Vagina (tissue), 2 donors: ENCODE results near the gene GRK4. TPM values are rescaled to one million over a fixed set of nuclear protein-coding genes. Genes with fewer than 3 reads are reported as not detected.
A peak's percentile ranks its signal among the peaks of the same experiment; 100 is the strongest.
"Not testable (repeated sequence)": the region's sequence is repeated elsewhere in the genome, so short reads cannot be mapped to it uniquely, and the experiment has no call there.

Source experiments
- DNase-seq, 2 donors: peaks; one replicate each; pipeline ENCODE4 v3.0.0-alpha.2; 2017; ENCODE audit errors: extremely low spot score in 2 of 2
- H3K27ac ChIP-seq: fragments of 200-600 bp; sonication (generic); one replicate; pipeline ENCODE4 v1.5.1; 2019
- H3K27me3 ChIP-seq: fragments of 200-600 bp; sonication (generic); one replicate; pipeline ENCODE4 v1.5.1; 2019
- H3K36me3 ChIP-seq, 2 donors: fragments of 200-600 bp; sonication (generic); one replicate each; pipeline ENCODE4 v1.5.1; 2017 to 2019
- H3K4me1 ChIP-seq: fragments of 200-600 bp; sonication (generic); one replicate; pipeline ENCODE4 v1.5.1; 2019
- H3K4me3 ChIP-seq, 2 donors: fragments of 200-600 bp; sonication (generic); 1 replicate in 1 of 2; 2 replicates in 1 of 2; pipeline ENCODE4 v1.5.1; 2016 to 2019
- H3K9me3 ChIP-seq: fragments of 200-600 bp; sonication (generic); one replicate; pipeline ENCODE4 v1.5.1; 2019
- CTCF ChIP-seq, 3 experiments: fragments of 450-650 bp in 2 of 3; fragments of 200-600 bp in 1 of 3; sonication (generic) in 1 of 3; IDR thresholded peaks; one replicate each; pipeline ENCODE4 v1.5.1; 2017 to 2019; ENCODE audit warnings: antibody characterized with exemption in 3 of 3, mild to moderate bottlenecking in 2 of 3, moderate library complexity in 2 of 3
- POLR2A ChIP-seq, 2 donors: fragments of 450-650 bp; IDR thresholded peaks; one replicate each; pipeline ENCODE4 v1.6.1; 2017; ENCODE audit warnings: antibody characterized with exemption in 2 of 2, mild to moderate bottlenecking in 2 of 2, moderate library complexity in 2 of 2
- POLR2AphosphoS5 ChIP-seq, 2 donors: sonication (generic); formaldehyde crosslinking; IDR thresholded peaks; one replicate each; pipeline ENCODE4 v1.9.0; 2017; ENCODE audit warnings: antibody characterized with exemption in 2 of 2, mild to moderate bottlenecking in 2 of 2, low read depth in 1 of 2; ENCODE audit not compliant: insufficient read depth in 1 of 2
- intact Hi-C: fragments of 100-400 bp; cut with DNase I; formaldehyde crosslinking; loops from one replicate; pipeline ENCODE4 v1.15.1; 2023
- total RNA-seq: library from RNA; depleted of rRNA; stranded (reverse); fragments of >200 nt; gene quantifications from one replicate; pipeline ENCODE4 v1.2.3, GENCODE V29; 2016

GRK4 gene
- total RNA-seq, 1 donor from 2014 or later: 2.7 TPM

- intact Hi-C loops: no loop called here
- peaks cover 17% of the 10 kb centered on the region for H3K4me1 ChIP-seq
- peak in 1 of 2 donors; percentile 22 for TF ChIP-seq POLR2AphosphoS5 (IDR thresholded peaks at IDR 0.05; ENCODE audit: insufficient read depth in 1 of 2, low read depth in 1 of 2)
- TF ChIP-seq CTCF (IDR thresholded peaks at IDR 0.05): no peak
- no peaks in the 10 kb centered on the region for H3K9me3 ChIP-seq
- no peaks in the 10 kb centered on the region for H3K27me3 ChIP-seq
- DNase-seq: no peak
- H3K4me3 ChIP-seq: no peak overlapping the region
- no peaks in the 10 kb centered on the region for H3K36me3 ChIP-seq
- no peak overlapping the region for H3K27ac ChIP-seq
Measured at GRCh38 chr4:3044870-3045819, 81.8 kb downstream of the GRK4 start.

- no peak overlapping the region for H3K27ac ChIP-seq
- no peak overlapping the region for H3K4me3 ChIP-seq
- peaks cover 15% of the 10 kb centered on the region for H3K4me1 ChIP-seq
- no peaks in the 10 kb centered on the region for H3K27me3 ChIP-seq
- TF ChIP-seq POLR2AphosphoS5 (IDR thresholded peaks at IDR 0.05; ENCODE audit: insufficient read depth in 1 of 2, low read depth in 1 of 2): no peak
- no peak for TF ChIP-seq POLR2A (IDR thresholded peaks at IDR 0.05)
- no peak for TF ChIP-seq CTCF (IDR thresholded peaks at IDR 0.05)
- no peak for DNase-seq
- intact Hi-C loops: no loop called here
- no peaks in the 10 kb centered on the region for H3K9me3 ChIP-seq
- H3K36me3 ChIP-seq: no peaks in the 10 kb centered on the region
Measured at GRCh38 chr4:3046162-3046561, 82.8 kb downstream of the GRK4 start.

GRCh38 chr4:3046623-3047022, 83.3 kb downstream of the GRK4 start:
- Histone ChIP-seq H3K36me3 (no peaks in the 10 kb centered on the region), H3K9me3 (no peaks in the 10 kb centered on the region), H3K27me3 (no peaks in the 10 kb centered on the region), H3K4me3 (no peak overlapping the region), H3K27ac (no peak overlapping the region), H3K4me1 (peaks cover 10% of the 10 kb centered on the region)
- no peak for DNase-seq
- TF ChIP-seq POLR2AphosphoS5 (IDR thresholded peaks at IDR 0.05; ENCODE audit: insufficient read depth in 1 of 2, low read depth in 1 of 2): no peak
- TF ChIP-seq POLR2A (IDR thresholded peaks at IDR 0.05): no peak
- no peak for TF ChIP-seq CTCF (IDR thresholded peaks at IDR 0.05)
- intact Hi-C loops: no loop called here

GRCh38 chr4:3047464-3048286, 84.3 kb downstream of the GRK4 start:
- Histone ChIP-seq H3K36me3 (no peaks in the 10 kb centered on the region), H3K27ac (no peak overlapping the region), H3K9me3 (no peaks in the 10 kb centered on the region), H3K27me3 (no peaks in the 10 kb centered on the region), H3K4me3 (peak overlapping the region in 1 of 2 donors; percentile 23), H3K4me1 (no peaks in the 10 kb centered on the region)
- intact Hi-C loops: no loop called here
- TF ChIP-seq POLR2A (IDR thresholded peaks at IDR 0.05): no peak
- TF ChIP-seq CTCF (IDR thresholded peaks at IDR 0.05): peak; percentile 51 to 61 (median 51)
- TF ChIP-seq POLR2AphosphoS5 (IDR thresholded peaks at IDR 0.05; ENCODE audit: insufficient read depth in 1 of 2, low read depth in 1 of 2): no peak
- no peak for DNase-seq

GRCh38 chr4:3051141-3051897, 87.9 kb downstream of the GRK4 start:
- H3K36me3 ChIP-seq, intact Hi-C loops, H3K9me3 ChIP-seq, DNase-seq, H3K27me3 ChIP-seq, H3K4me3 ChIP-seq, H3K4me1 ChIP-seq, H3K27ac ChIP-seq: not testable (repeated sequence)
